Endothelial cell of umbilical vein (primary cell): ENCODE measurements around the gene ASRGL1. TPM values are rescaled to one million over a fixed set of nuclear protein-coding genes. Genes with fewer than 3 reads are reported as not detected.

Source experiments
- BruUV-seq: library from RNA; stranded (reverse); fragments of 400-500 nt; replicated peaks from 2 replicates; lab custom pipeline; 2021; lab: Mats Ljungman, UMichigan
- CTCF ChIA-PET: fragments of 300-600, 350-600 bp; sonication (Branson Sonifier 250); formaldehyde crosslinking; loops from one replicate; lab custom pipeline; 2021; ENCODE audit warnings: antibody characterized with exemption, inconsistent platforms; lab: Charles Lee
- POLR2A ChIA-PET: fragments of 300-600, 350-600 bp; sonication (Branson Sonifier 250); formaldehyde crosslinking; loops from one replicate; lab custom pipeline; 2021; ENCODE audit warnings: antibody characterized with exemption, inconsistent platforms; lab: Charles Lee
- DNase-seq: peaks from one replicate; pipeline ENCODE4 v3.0.0-alpha.2; 2011; ENCODE audit warnings: low read depth, low spot score
- FAIRE-seq: peaks from 2 replicates; lab custom pipeline; 2011; peaks lifted over from hg19 to GRCh38; lab: Jason Lieb, UNC
- H2AFZ ChIP-seq: 2 replicates; pipeline ENCODE4 v1.6.0; 2012; ENCODE audit warnings: low read depth, low read length, control low read depth, inconsistent platforms
- H3K27ac ChIP-seq: 2 replicates; pipeline ENCODE4 v1.5.1; 2011; ENCODE audit warnings: low read depth, mild to moderate bottlenecking, control low read depth, low read length, moderate library complexity; ENCODE audit not compliant: insufficient read depth
- H3K27me3 ChIP-seq, 2 experiments: 2 replicates each; pipeline versions ENCODE4 v1.6.0 to v1.6.1; 2011; ENCODE audit warnings: low read length in 2 of 2, mixed read lengths in 1 of 2; ENCODE audit not compliant: control insufficient read depth in 2 of 2, insufficient read depth in 2 of 2
- H3K36me3 ChIP-seq, 2 experiments: 2 replicates in 1 of 2; 3 replicates in 1 of 2; pipeline ENCODE4 v1.5.1; 2011; ENCODE audit warnings: low read length in 2 of 2, mild to moderate bottlenecking in 1 of 2, moderate library complexity in 1 of 2; ENCODE audit not compliant: control insufficient read depth in 2 of 2, insufficient read depth in 2 of 2; ENCODE audit errors: extremely low read depth in 1 of 2
- H3K4me1 ChIP-seq: 3 replicates; pipeline ENCODE4 v1.5.1; 2011; ENCODE audit warnings: mild to moderate bottlenecking, low read length; ENCODE audit not compliant: control insufficient read depth, insufficient read depth; ENCODE audit errors: extremely low read depth
- H3K4me2 ChIP-seq: 2 replicates; pipeline ENCODE4 v1.6.1; 2011; ENCODE audit warnings: low read length, control low read depth, mixed read lengths; ENCODE audit not compliant: insufficient read depth
- H3K4me3 ChIP-seq, 3 experiments: fragments of 200-600 bp in 1 of 3; sonication (generic), shearing (Covaris generic) in 1 of 3; replicated peaks in 1 of 3; 2 replicates each; pipeline ENCODE4 v1.5.1; 2011 to 2016; ENCODE audit warnings: control low read depth in 3 of 3, low read length in 3 of 3, mild to moderate bottlenecking in 2 of 3, inconsistent platforms in 1 of 3, low read depth in 1 of 3, moderate library complexity in 1 of 3; ENCODE audit not compliant: insufficient read depth in 1 of 3
- H3K79me2 ChIP-seq: 2 replicates; pipeline ENCODE4 v1.6.0; 2012; ENCODE audit warnings: low read length, inconsistent platforms; ENCODE audit not compliant: control insufficient read depth, insufficient read depth
- H3K9ac ChIP-seq: replicated peaks from 2 replicates; pipeline ENCODE3; 2011; ENCODE audit warnings: low read length, control low read depth; ENCODE audit not compliant: insufficient read depth; ENCODE audit errors: extremely low read depth
- H3K9me1 ChIP-seq: replicated peaks from 3 replicates; pipeline ENCODE4 v1.6.0; 2011; ENCODE audit warnings: mild to moderate bottlenecking, low read length; ENCODE audit not compliant: control insufficient read depth, insufficient read depth; ENCODE audit errors: extremely low read depth
- H3K9me3 ChIP-seq: replicated peaks from 2 replicates; pipeline ENCODE4 v1.5.1; 2012; ENCODE audit warnings: low read length, inconsistent platforms; ENCODE audit not compliant: control insufficient read depth, insufficient read depth
- H4K20me1 ChIP-seq: replicated peaks from 2 replicates; pipeline ENCODE3; 2011; ENCODE audit warnings: mild to moderate bottlenecking, low read length; ENCODE audit not compliant: control insufficient read depth, insufficient read depth; ENCODE audit errors: extremely low read depth
- EZH2 ChIP-seq: IDR thresholded peaks from 2 replicates; pipeline ENCODE4 v1.6.1; 2012; ENCODE audit warnings: borderline replicate concordance, low read depth, mild to moderate bottlenecking, moderate library complexity, low read length, inconsistent platforms; ENCODE audit not compliant: severe bottlenecking
- FOS ChIP-seq: IDR thresholded peaks from 2 replicates; pipeline ENCODE4 v1.6.1; 2011; ENCODE audit warnings: mild to moderate bottlenecking, low read length, moderate library complexity, borderline replicate concordance; ENCODE audit not compliant: insufficient read depth
- GATA2 ChIP-seq: IDR thresholded peaks from 2 replicates; pipeline ENCODE4 v1.7.0; 2011; ENCODE audit warnings: low read depth, mild to moderate bottlenecking, moderate library complexity, mixed read lengths, low read length; ENCODE audit not compliant: insufficient read length, insufficient read depth
- JUN ChIP-seq: IDR thresholded peaks from 2 replicates; pipeline ENCODE4 v1.6.1; 2011; ENCODE audit warnings: borderline replicate concordance, low read depth; ENCODE audit not compliant: insufficient read length, insufficient read depth
- MYC ChIP-seq: IDR thresholded peaks from one replicate; pipeline ENCODE4 v1.6.1; 2011; ENCODE audit warnings: mild to moderate bottlenecking, low read depth, low read length
- POLR2A ChIP-seq: IDR thresholded peaks from 2 replicates; pipeline ENCODE4 v1.6.1; 2012; ENCODE audit warnings: low read depth, mild to moderate bottlenecking, control low read depth, low read length
- POLR2AphosphoS5 ChIP-seq: IDR thresholded peaks from 2 replicates; pipeline ENCODE4 v1.6.1; 2012; ENCODE audit warnings: low read depth, mild to moderate bottlenecking, control low read depth, low read length, moderate library complexity; ENCODE audit not compliant: insufficient read depth
- dilution Hi-C: fragments of 300-500 bp; cut with MboI; formaldehyde crosslinking; loops from one replicate; pipeline ENCODE4 v1.15.0; 2019; ENCODE audit warnings: low sequenced_read_pairs; ENCODE audit not compliant: extremely low pct_ligation_motif_present
- intact Hi-C: fragments of 100-400 bp; cut with micrococcal nuclease; formaldehyde crosslinking; loops from one replicate; pipeline ENCODE4 v1.10.0; 2022
- polyA plus RNA-seq, 4 experiments: library from polyadenylated mRNA; depleted of rRNA in 3 of 4; stranded (reverse) in 3 of 4; unstranded in 1 of 4; fragments of >200 nt; gene quantifications; 2 replicates each; pipeline versions ENCODE4 v1.2.1 to v1.2.3, GENCODE V29; 2011 to 2012; ENCODE audit warnings: missing spikeins in 1 of 4
- total RNA-seq: library from RNA; stranded (reverse); gene quantifications from 2 replicates; pipeline ENCODE4 v1.2.3, GENCODE V29; 2021
- TF ChIP-seq, protein P1 (sequence below), 2 donors: IDR thresholded peaks; 1 replicate in 1 of 2; 2 replicates in 1 of 2; pipeline ENCODE4 v1.5.1; 2011; ENCODE audit warnings: low read length in 2 of 2, mild to moderate bottlenecking in 2 of 2, moderate library complexity in 2 of 2, control low read depth in 1 of 2, inconsistent platforms in 1 of 2, low read depth in 1 of 2; ENCODE audit not compliant: insufficient read depth in 1 of 2; ENCODE audit errors: extremely low read depth in 1 of 2
- TF ChIP-seq, protein P2 (sequence below): IDR thresholded peaks from 2 replicates; pipeline ENCODE4 v1.6.1; 2011; ENCODE audit not compliant: insufficient read depth, insufficient read length

The ASRGL1 gene
- total and polyA plus RNA-seq, 2 donors (not counting 3 experiments of a cell fraction or from before 2014, with no cell fraction given): 33.1 to 36.0 TPM

DNA sequence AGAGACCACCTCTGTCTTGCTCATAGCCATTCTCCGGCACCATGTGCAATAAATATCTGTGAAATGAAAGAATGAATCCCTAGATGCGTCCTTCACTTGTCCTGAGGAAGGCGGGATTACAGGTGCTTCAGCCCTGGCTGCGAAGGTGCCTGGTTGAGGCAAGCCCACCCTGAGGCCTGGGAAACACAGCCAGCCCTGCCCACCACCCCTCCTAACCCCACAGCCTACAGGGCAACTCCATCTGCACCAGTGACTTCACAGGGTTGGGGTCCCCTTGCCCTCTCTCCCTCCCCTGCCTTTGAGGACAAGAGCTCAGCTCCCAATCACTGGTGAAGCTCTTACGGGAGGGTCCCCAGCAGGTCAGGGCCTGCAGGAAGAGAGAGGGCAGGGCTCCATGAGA, 64.1 kb downstream of the ASRGL1 start:
- Histone ChIP-seq H3K36me3 (no peaks in the 10 kb centered on the region), H4K20me1 (no peaks in the 10 kb centered on the region), H3K79me2 (no peaks in the 10 kb centered on the region), H3K4me1 (no peaks in the 10 kb centered on the region), H3K27me3 (no peaks in the 10 kb centered on the region), H3K4me2 (no peak overlapping the region), H3K9ac (no peak overlapping the region), H3K9me3 (no peaks in the 10 kb centered on the region), H3K27ac (no peak overlapping the region), H3K4me3 (no peak overlapping the region), H3K9me1 (no peaks in the 10 kb centered on the region), H2AFZ (no peak overlapping the region)
- TF ChIP-seq GATA2: no peak
- no peak for TF ChIP-seq POLR2AphosphoS5
- TF ChIP-seq, protein P1, sequence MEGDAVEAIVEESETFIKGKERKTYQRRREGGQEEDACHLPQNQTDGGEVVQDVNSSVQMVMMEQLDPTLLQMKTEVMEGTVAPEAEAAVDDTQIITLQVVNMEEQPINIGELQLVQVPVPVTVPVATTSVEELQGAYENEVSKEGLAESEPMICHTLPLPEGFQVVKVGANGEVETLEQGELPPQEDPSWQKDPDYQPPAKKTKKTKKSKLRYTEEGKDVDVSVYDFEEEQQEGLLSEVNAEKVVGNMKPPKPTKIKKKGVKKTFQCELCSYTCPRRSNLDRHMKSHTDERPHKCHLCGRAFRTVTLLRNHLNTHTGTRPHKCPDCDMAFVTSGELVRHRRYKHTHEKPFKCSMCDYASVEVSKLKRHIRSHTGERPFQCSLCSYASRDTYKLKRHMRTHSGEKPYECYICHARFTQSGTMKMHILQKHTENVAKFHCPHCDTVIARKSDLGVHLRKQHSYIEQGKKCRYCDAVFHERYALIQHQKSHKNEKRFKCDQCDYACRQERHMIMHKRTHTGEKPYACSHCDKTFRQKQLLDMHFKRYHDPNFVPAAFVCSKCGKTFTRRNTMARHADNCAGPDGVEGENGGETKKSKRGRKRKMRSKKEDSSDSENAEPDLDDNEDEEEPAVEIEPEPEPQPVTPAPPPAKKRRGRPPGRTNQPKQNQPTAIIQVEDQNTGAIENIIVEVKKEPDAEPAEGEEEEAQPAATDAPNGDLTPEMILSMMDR (IDR thresholded peaks at IDR 0.05; ENCODE audit: extremely low read depth in 1 of 2, insufficient read depth in 1 of 2, low read depth in 1 of 2, low read length in 2 of 2): no peak
- no peak for TF ChIP-seq POLR2A
- TF ChIP-seq MYC: no peak
- no peak for TF ChIP-seq JUN
- TF ChIP-seq EZH2: no peak
- TF ChIP-seq, protein P2, sequence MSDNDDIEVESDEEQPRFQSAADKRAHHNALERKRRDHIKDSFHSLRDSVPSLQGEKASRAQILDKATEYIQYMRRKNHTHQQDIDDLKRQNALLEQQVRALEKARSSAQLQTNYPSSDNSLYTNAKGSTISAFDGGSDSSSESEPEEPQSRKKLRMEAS: no peak
- no peak for TF ChIP-seq FOS
- BruUV-seq: no TSS peak
- no peak for DNase-seq
- no peak for FAIRE-seq
- POLR2A ChIA-PET: interaction anchor here (0.7 kb wide), 1 partner anchor 264 kb away, joined by 3 read pairs; the partner anchor contains the start of genes C11orf98 and CSKMT
- CTCF ChIA-PET: interaction anchor here (1.3 to 4.2 kb wide), 3 partner anchors 20 to 142 kb away, joined by 3 to 18 read pairs (median 6); no protein-coding TSS in a partner anchor
- intact Hi-C loops: no loop called here
- dilution Hi-C loops: no loop called here
